ENCODE measurements around the gene ACAP3. TPM values are rescaled to one million over a fixed set of nuclear protein-coding genes. Genes with fewer than 3 reads are reported as not detected.
A peak's percentile ranks its signal among the peaks of the same experiment; 100 is the strongest.

The ACAP3 gene
- total and polyA plus RNA-seq, 7 donors: 7.2 to 57.1 (median 23.5) TPM

DNA sequence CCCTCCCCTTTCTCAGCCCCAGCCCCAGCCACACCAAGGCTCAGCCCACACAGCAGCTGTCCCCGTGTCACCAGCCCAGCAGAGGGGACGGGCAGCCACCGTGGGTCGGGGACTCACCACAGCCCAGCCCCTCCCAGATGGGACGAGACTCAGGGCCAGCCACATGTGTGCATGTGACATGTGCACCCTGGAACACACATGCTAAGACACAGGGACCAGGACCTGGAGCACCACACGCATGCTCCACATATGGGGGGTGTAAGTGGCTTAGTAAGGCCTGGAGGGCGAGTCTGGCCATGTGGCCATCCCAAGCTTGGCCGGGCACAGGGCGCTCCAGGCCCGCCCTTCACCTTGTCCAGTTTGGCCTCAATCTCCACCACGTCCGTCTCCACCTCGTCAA is 4.0 kb downstream of the ACAP3 start:
- no peaks in the 10 kb centered on the region for H3K36me3 ChIP-seq
- H3K27ac ChIP-seq: peak overlapping the region; percentile 69 to 98 (median 87)
- intact Hi-C loops (cut with DNase I): no loop called here
- peaks cover 0 to 47% (median 41%) of the 10 kb centered on the region in 4 donors for H3K4me1 ChIP-seq
- no peak for TF ChIP-seq EP300 (IDR thresholded peaks at IDR 0.05)
- TF ChIP-seq POLR2A (IDR thresholded peaks at IDR 0.05): no peak
- TF ChIP-seq, protein P1, sequence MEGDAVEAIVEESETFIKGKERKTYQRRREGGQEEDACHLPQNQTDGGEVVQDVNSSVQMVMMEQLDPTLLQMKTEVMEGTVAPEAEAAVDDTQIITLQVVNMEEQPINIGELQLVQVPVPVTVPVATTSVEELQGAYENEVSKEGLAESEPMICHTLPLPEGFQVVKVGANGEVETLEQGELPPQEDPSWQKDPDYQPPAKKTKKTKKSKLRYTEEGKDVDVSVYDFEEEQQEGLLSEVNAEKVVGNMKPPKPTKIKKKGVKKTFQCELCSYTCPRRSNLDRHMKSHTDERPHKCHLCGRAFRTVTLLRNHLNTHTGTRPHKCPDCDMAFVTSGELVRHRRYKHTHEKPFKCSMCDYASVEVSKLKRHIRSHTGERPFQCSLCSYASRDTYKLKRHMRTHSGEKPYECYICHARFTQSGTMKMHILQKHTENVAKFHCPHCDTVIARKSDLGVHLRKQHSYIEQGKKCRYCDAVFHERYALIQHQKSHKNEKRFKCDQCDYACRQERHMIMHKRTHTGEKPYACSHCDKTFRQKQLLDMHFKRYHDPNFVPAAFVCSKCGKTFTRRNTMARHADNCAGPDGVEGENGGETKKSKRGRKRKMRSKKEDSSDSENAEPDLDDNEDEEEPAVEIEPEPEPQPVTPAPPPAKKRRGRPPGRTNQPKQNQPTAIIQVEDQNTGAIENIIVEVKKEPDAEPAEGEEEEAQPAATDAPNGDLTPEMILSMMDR (IDR thresholded peaks at IDR 0.05): no peak
- TF ChIP-seq POLR2AphosphoS5 (IDR thresholded peaks at IDR 0.05): no peak
- H3K4me3 ChIP-seq: peak overlapping the region in 1 of 4 donors; percentile 98
- no peak for DNase-seq
- H3K27me3 ChIP-seq: no peaks in the 10 kb centered on the region
- no peaks in the 10 kb centered on the region for H3K9me3 ChIP-seq
- 84 to 87% methylated on average over 13 of the region's 13 CpGs for WGBS, 2 donors

DNA sequence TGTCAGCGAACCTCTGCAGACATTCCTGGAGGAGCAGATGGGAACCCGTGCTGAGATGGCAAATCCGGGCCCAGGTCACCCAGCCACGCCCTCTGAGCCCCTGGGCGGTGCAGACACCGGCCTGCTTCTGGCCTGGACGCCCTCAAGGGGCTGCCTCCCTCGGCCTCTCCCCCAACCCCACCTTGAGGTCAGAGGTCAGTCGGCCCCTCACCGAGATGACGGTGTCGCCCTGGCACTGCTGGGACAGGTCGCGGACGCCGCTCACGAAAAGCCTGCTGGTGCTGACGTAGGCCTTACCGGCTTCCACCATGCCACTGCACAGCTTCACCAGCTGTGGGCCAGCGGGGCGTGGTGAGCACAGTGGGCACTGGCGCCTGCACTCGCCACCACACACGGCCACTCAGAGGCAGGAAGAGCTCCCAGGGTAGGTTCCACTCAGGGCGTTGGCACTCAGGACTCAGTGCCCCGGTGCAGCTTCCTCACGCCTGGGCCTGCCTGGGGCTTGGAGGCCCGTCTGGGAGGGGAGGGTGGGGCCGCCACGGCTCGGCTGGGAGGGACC is 4.7 kb downstream of the ACAP3 start:
- Histone ChIP-seq H3K9me3 (no peaks in the 10 kb centered on the region), H3K27ac (peak overlapping the region in 1 of 4 donors; percentile 92), H3K4me3 (no peak overlapping the region), H3K36me3 (peaks cover 0 to 2% (median 1%) of the 10 kb centered on the region in 4 donors), H3K27me3 (no peaks in the 10 kb centered on the region), H3K4me1 (peaks cover 0 to 44% (median 40%) of the 10 kb centered on the region in 4 donors)
- 76 to 85% methylated on average over 31 of the region's 31 CpGs for whole genome bisulfite sequencing, 2 donors
- no peak for DNase-seq
- TF ChIP-seq EP300 (IDR thresholded peaks at IDR 0.05): no peak
- no peak for TF ChIP-seq POLR2A (IDR thresholded peaks at IDR 0.05)
- TF ChIP-seq POLR2AphosphoS5 (IDR thresholded peaks at IDR 0.05): no peak
- TF ChIP-seq, protein P1 (IDR thresholded peaks at IDR 0.05): no peak
- intact Hi-C loops (cut with DNase I): no loop called here

GRCh38 chr1:1302006-1302430 is 5.7 kb downstream of the ACAP3 start:
- H3K27me3 ChIP-seq: no peaks in the 10 kb centered on the region
- H3K9me3 ChIP-seq: no peaks in the 10 kb centered on the region
- TF ChIP-seq POLR2AphosphoS5 (IDR thresholded peaks at IDR 0.05): no peak
- TF ChIP-seq, protein P1 (IDR thresholded peaks at IDR 0.05): peak in 1 of 4 experiments; percentile 30
- peaks cover 0 to 41% (median 37%) of the 10 kb centered on the region in 4 donors for H3K4me1 ChIP-seq
- no peak overlapping the region for H3K27ac ChIP-seq
- DNase-seq: no peak
- no peak overlapping the region for H3K4me3 ChIP-seq
- peaks cover 0 to 8% (median 4%) of the 10 kb centered on the region in 4 donors for H3K36me3 ChIP-seq
- intact Hi-C loops (cut with DNase I): no loop called here
- 91% methylated on average over 9 of the region's 9 CpGs for WGBS, 2 donors

GRCh38 chr1:1300352-1300739 is 7.4 kb downstream of the ACAP3 start:
- peaks cover 0 to 25% (median 12%) of the 10 kb centered on the region in 4 donors for H3K36me3 ChIP-seq
- intact Hi-C loops (cut with DNase I): no loop called here
- WGBS, 2 donors: 91 to 92% methylated on average over 12 of the region's 12 CpGs

More at GRCh38 chr1:1300352-1300739, 7.4 kb downstream of the ACAP3 start:
- no peak for TF ChIP-seq EP300 (IDR thresholded peaks at IDR 0.05)
- TF ChIP-seq, protein P1 (IDR thresholded peaks at IDR 0.05): no peak
- TF ChIP-seq POLR2AphosphoS5 (IDR thresholded peaks at IDR 0.05): no peak
- no peak for TF ChIP-seq POLR2A (IDR thresholded peaks at IDR 0.05)
- Histone ChIP-seq H3K27ac (no peak overlapping the region), H3K9me3 (no peaks in the 10 kb centered on the region), H3K4me3 (no peak overlapping the region), H3K27me3 (no peaks in the 10 kb centered on the region), H3K4me1 (peaks cover 0 to 24% (median 20%) of the 10 kb centered on the region in 4 donors)
- DNase-seq: no peak

All from sigmoid colon (tissue), 7 donors.